ENCODE data around the gene ZBED3. TPM values are rescaled to one million over a fixed set of nuclear protein-coding genes. Genes with fewer than 3 reads are reported as not detected.

Gene ZBED3
- total and polyA plus RNA-seq, 2 of the 8 experiments (the other 6 are each of a cell fraction or from before 2014, with no cell fraction given) = 7.9 to 9.4 TPM

DNA sequence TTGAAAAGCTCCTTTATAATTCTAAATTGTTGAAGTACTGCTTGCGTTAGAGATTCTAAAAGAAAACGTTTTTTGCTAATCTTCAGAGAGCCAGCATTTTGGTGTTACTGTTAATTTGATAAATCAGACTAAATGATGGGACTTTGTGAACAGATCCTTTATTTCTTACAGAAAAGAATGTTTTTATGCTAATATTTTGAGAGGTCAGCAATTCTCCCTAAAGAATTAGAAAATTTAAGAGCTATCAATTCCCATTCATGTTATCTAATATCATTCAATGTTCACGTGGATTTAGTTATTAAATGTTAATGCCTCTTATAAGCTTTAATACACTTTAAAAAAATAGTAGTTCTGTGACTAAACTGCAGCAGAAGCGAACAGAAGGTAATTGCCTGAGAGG is 54.5 kb downstream of the ZBED3 start:
- H3K79me2 ChIP-seq (ENCODE audit: control insufficient read depth in 1 of 2, insufficient read depth in 2 of 2, low read length in 2 of 2) = no peaks in the 10 kb centered on the region
- peaks cover 0 to 7% (median 3%) of the 10 kb centered on the region in 4 experiments; a peak in 4 of 7 replicates for H3K27me3 ChIP-seq (replicated peaks in 1 of 4; ENCODE audit: control insufficient read depth in 3 of 4, extremely low read depth in 1 of 4, insufficient read depth in 3 of 4, low read length in 3 of 4)
- CTCF ChIA-PET (ENCODE audit: partially characterized antibody) = no interaction called here
- TF ChIP-seq EGR1 (IDR thresholded peaks at IDR 0.05; ENCODE audit: borderline replicate concordance, low read depth, low read length) = no peak
- no peak for TF ChIP-seq CBX8 (IDR thresholded peaks at IDR 0.05; ENCODE audit: borderline replicate concordance, low read depth, low read length)
- TF ChIP-seq HDAC2 (IDR thresholded peaks at IDR 0.05; ENCODE audit: borderline replicate concordance in 1 of 2, low read depth in 2 of 2, low read length in 2 of 2) = no peak
- no peak for TF ChIP-seq RNF2 (IDR thresholded peaks at IDR 0.05; ENCODE audit: borderline replicate concordance, low read depth, low read length, missing control alignments, poor library complexity, severe bottlenecking)
- no peak for TF ChIP-seq CHD2 (IDR thresholded peaks at IDR 0.05; ENCODE audit: low read length)
- no peak for TF ChIP-seq RFX5 (IDR thresholded peaks at IDR 0.05; ENCODE audit: borderline replicate concordance, low read depth, low read length)
- TF ChIP-seq NANOG (IDR thresholded peaks at IDR 0.05; ENCODE audit: insufficient read depth, low read depth, low read length, poor library complexity, severe bottlenecking) = no peak
- TF ChIP-seq RXRA (IDR thresholded peaks at IDR 0.05; ENCODE audit: insufficient read depth, low read depth, low read length) = no peak
- TF ChIP-seq ATF3 (IDR thresholded peaks at IDR 0.05; ENCODE audit: insufficient read depth, low read depth, low read length) = no peak
- TF ChIP-seq E2F6 (IDR thresholded peaks at IDR 0.05) = no peak
- TF ChIP-seq FOSL1 (IDR thresholded peaks at IDR 0.05; ENCODE audit: insufficient read depth, low read depth, low read length) = no peak
- TF ChIP-seq TAF1 (IDR thresholded peaks at IDR 0.05; ENCODE audit: low read depth, low read length) = no peak

More for the DNA sequence above, 54.5 kb downstream of the ZBED3 start:
- H3K9me3 ChIP-seq (ENCODE audit: insufficient read depth in 2 of 2, low read depth in 1 of 2, low read length in 1 of 2) = peaks cover 17 to 18% of the 10 kb centered on the region in 2 experiments
- H4K5ac ChIP-seq (ENCODE audit: insufficient read length, low read depth, low read length) = no peak overlapping the region
- H3K18ac ChIP-seq (ENCODE audit: extremely low read depth, low read length) = no peak overlapping the region
- H3K23ac ChIP-seq (ENCODE audit: insufficient read length) = no peak overlapping the region
- peaks cover 0 to 7% (median 0%) of the 10 kb centered on the region in 4 experiments; a peak in 1 of 7 replicates for H3K4me1 ChIP-seq (replicated peaks in 1 of 4; ENCODE audit: control insufficient read depth in 3 of 4, insufficient read depth in 4 of 4, low read length in 3 of 4)
- DNase-seq (ENCODE audit: low read depth in 1 of 2, low spot score in 2 of 2) (no peak), FAIRE-seq (no peak)
- H3K36me3 ChIP-seq (ENCODE audit: control insufficient read depth in 2 of 4, insufficient read depth in 4 of 4, low read length in 3 of 4) = peaks cover 0 to 25% (median 8%) of the 10 kb centered on the region in 4 experiments; a peak in 4 of 8 replicates
- POLR2A ChIA-PET (ENCODE audit: partially characterized antibody) = no interaction called here
- H3K56ac ChIP-seq (replicated peaks; ENCODE audit: insufficient read length, low read depth, low read length) = no peak overlapping the region
- no peak overlapping the region for H3K4ac ChIP-seq (replicated peaks; ENCODE audit: insufficient read length, low read depth, low read length)
- H2BK5ac ChIP-seq (ENCODE audit: low read depth, low read length) = no peak overlapping the region
- no peak overlapping the region for H2BK15ac ChIP-seq (ENCODE audit: low read length)
- no peak overlapping the region for H2AK5ac ChIP-seq (ENCODE audit: low read depth, low read length)
- H2BK120ac ChIP-seq (replicated peaks; ENCODE audit: low read depth, low read length) = no peak overlapping the region
- H3K23me2 ChIP-seq (ENCODE audit: low read depth, low read length) = peaks cover 5% of the 10 kb centered on the region; the same call in 1 of the 2 replicates
- H4K91ac ChIP-seq (replicated peaks; ENCODE audit: insufficient read length, low read length) = no peak overlapping the region
- no peak overlapping the region for H2BK12ac ChIP-seq (ENCODE audit: low read depth, low read length)
- H3K14ac ChIP-seq (ENCODE audit: insufficient read length) = no peak overlapping the region
- H3K4me2 ChIP-seq (ENCODE audit: insufficient read depth in 1 of 2, low read depth in 2 of 2, low read length in 2 of 2) = no peak overlapping the region
- H3K4me3 ChIP-seq (ENCODE audit: extremely low read depth in 1 of 4, insufficient read depth in 2 of 4, low read depth in 3 of 4, low read length in 4 of 4) = no peak overlapping the region
- H3K27ac ChIP-seq (ENCODE audit: low read depth, low read length) = no peak overlapping the region
- no peaks in the 10 kb centered on the region; the same call in 1 of the 2 replicates for H3K79me1 ChIP-seq (ENCODE audit: low read depth, low read length)
- no peak overlapping the region for H2BK20ac ChIP-seq (ENCODE audit: low read length)
- no peak overlapping the region for H4K8ac ChIP-seq (ENCODE audit: extremely low read depth, insufficient read depth, low read length)
- H4K20me1 ChIP-seq (replicated peaks in 1 of 2; ENCODE audit: control insufficient read depth in 1 of 2, insufficient read depth in 2 of 2, low read length in 2 of 2) = peaks cover 2 to 4% of the 10 kb centered on the region in 2 experiments
- WGBS, 2 experiments (ENCODE audit: extremely low coverage in 1 of 2, insufficient coverage in 1 of 2, insufficient read length in 1 of 2, insufficient replicate concordance in 2 of 2, low coverage in 1 of 2, low lambda C conversion rate in 2 of 2, missing lambda C conversion rate in 1 of 2) = 88% methylated on average over 4 of the region's 4 CpGs; no CpG with 5 or more reads in 1 of the 2 experiments
- no peak overlapping the region for H2AFZ ChIP-seq (ENCODE audit: low read length)
- no peak overlapping the region for H3K9ac ChIP-seq (replicated peaks in 1 of 4; ENCODE audit: extremely low read depth in 1 of 4, low read depth in 3 of 4, low read length in 3 of 4)
